HCT116 (cell line): Measurements from ENCODE around the gene MYZAP. TPM values are rescaled to one million over a fixed set of nuclear protein-coding genes. Genes with fewer than 3 reads are reported as not detected.

ENCODE experiments used
- ATAC-seq: fragments of 200-7000 bp; cut with Tn5 transposase; 2 replicates; pipeline ENCODE4 v1.9.1; 2020; ENCODE audit warnings: mild to moderate bottlenecking, moderate library complexity
- BruUV-seq: library from RNA; stranded (reverse); fragments of 400-500 nt; replicated peaks from 2 replicates; lab custom pipeline; 2021; lab: Mats Ljungman, UMichigan
- CTCF ChIA-PET: fragments of 300-600 bp; sonication (Branson Sonifier 250); formaldehyde crosslinking; loops from one replicate; lab custom pipeline; 2021; ENCODE audit warnings: antibody characterized with exemption; lab: Charles Lee
- POLR2A ChIA-PET: fragments of 300-600, 350-600 bp; sonication (Branson Sonifier 250); formaldehyde crosslinking; loops from one replicate; lab custom pipeline; 2021; ENCODE audit warnings: antibody characterized with exemption; lab: Charles Lee
- RAD21 ChIA-PET, 2 experiments: fragments of 300-600 bp; sonication (Branson Sonifier 250); formaldehyde crosslinking; loops; one replicate each; lab custom pipeline; 2023; ENCODE audit warnings: low total read pairs in 2 of 2; ENCODE audit not compliant: uncharacterized antibody in 2 of 2, unreplicated experiment in 2 of 2, low non-redundant PET in 1 of 2; lab: Charles Lee
- DNase-seq: peaks from one replicate; pipeline ENCODE4 v3.0.0-alpha.2; 2010; ENCODE audit warnings: low read depth, low spot score
- H2AFZ ChIP-seq: fragments of 200-600 bp; shearing (Covaris generic), sonication (generic); 2 replicates; pipeline ENCODE4 v1.6.1; 2017; ENCODE audit warnings: low read depth, mixed run types, mixed read lengths, antibody characterized with exemption, low read length; ENCODE audit not compliant: poor library complexity, severe bottlenecking
- H3K27ac ChIP-seq: 2 replicates; pipeline ENCODE4 v1.5.1; 2012; ENCODE audit warnings: low read depth, low read length
- H3K27me3 ChIP-seq: fragments of 200-600 bp; sonication (generic); 2 replicates; pipeline ENCODE4 v1.6.1; 2016; ENCODE audit warnings: mixed run types, low read length, mixed read lengths; ENCODE audit not compliant: insufficient read depth
- H3K36me3 ChIP-seq, 2 experiments: fragments of 200-500 bp in 1 of 2; fragments of 200-600 bp in 1 of 2; sonication (Bioruptor generic) in 1 of 2; sonication (generic) in 1 of 2; 2 replicates each; pipeline versions ENCODE4 v1.5.1 to v1.6.1; 2014 to 2016; ENCODE audit warnings: low read length in 2 of 2, inconsistent platforms in 1 of 2, mixed read lengths in 1 of 2, mixed run types in 1 of 2; ENCODE audit not compliant: insufficient read depth in 2 of 2, control insufficient read depth in 1 of 2
- H3K4me1 ChIP-seq, 2 experiments: fragments of 200-600 bp in 1 of 2; sonication (generic) in 1 of 2; 2 replicates each; pipeline versions ENCODE4 v1.5.1 to v1.6.1; 2012 to 2017; ENCODE audit warnings: low read length in 2 of 2, inconsistent platforms in 1 of 2, mild to moderate bottlenecking in 1 of 2, mixed read lengths in 1 of 2, mixed run types in 1 of 2, moderate library complexity in 1 of 2; ENCODE audit not compliant: insufficient read depth in 2 of 2, control insufficient read depth in 1 of 2
- H3K4me2 ChIP-seq: fragments of 200-600 bp; sonication (generic); 2 replicates; pipeline ENCODE4 v1.6.1; 2017; ENCODE audit warnings: mixed run types, low read length, mixed read lengths
- H3K4me3 ChIP-seq, 2 experiments: fragments of 200-600 bp in 1 of 2; sonication (generic) in 1 of 2; replicated peaks in 1 of 2; 2 replicates each; pipeline ENCODE4 v1.5.1; 2011 to 2016; ENCODE audit warnings: low read length in 2 of 2, control low read depth in 1 of 2, low read depth in 1 of 2, mild to moderate bottlenecking in 1 of 2, mixed read lengths in 1 of 2, mixed run types in 1 of 2
- H3K79me2 ChIP-seq: fragments of 200-600 bp; sonication (generic); 2 replicates; pipeline ENCODE4 v1.6.1; 2017; ENCODE audit warnings: mild to moderate bottlenecking, mixed run types, low read length, moderate library complexity, mixed read lengths; ENCODE audit not compliant: insufficient read depth
- H3K9ac ChIP-seq: fragments of 200-600 bp; sonication (generic); 2 replicates; pipeline ENCODE4 v1.6.1; 2016; ENCODE audit warnings: low read length, mixed read lengths
- H3K9me2 ChIP-seq: fragments of 200-600 bp; sonication (generic), shearing (Covaris generic); 2 replicates; pipeline ENCODE4 v1.6.1; 2017; ENCODE audit warnings: mixed run types, mild to moderate bottlenecking, moderate library complexity; ENCODE audit not compliant: insufficient read depth
- H3K9me3 ChIP-seq, 2 experiments: fragments of 200-500 bp in 1 of 2; fragments of 200-600 bp in 1 of 2; sonication (Bioruptor generic) in 1 of 2; sonication (generic) in 1 of 2; 2 replicates each; pipeline ENCODE4 v1.6.1; 2014 to 2017; ENCODE audit warnings: low read length in 2 of 2, mixed read lengths in 2 of 2, inconsistent platforms in 1 of 2, low read depth in 1 of 2, mild to moderate bottlenecking in 1 of 2, mixed run types in 1 of 2, moderate library complexity in 1 of 2; ENCODE audit not compliant: control insufficient read depth in 1 of 2, insufficient read depth in 1 of 2
- H4K20me1 ChIP-seq: fragments of 200-600 bp; sonication (generic), shearing (Covaris generic); 2 replicates; pipeline ENCODE4 v1.6.1; 2017; ENCODE audit warnings: mixed run types, mild to moderate bottlenecking, moderate library complexity; ENCODE audit not compliant: insufficient read depth
- CBX3 ChIP-seq: IDR thresholded peaks from 2 replicates; pipeline ENCODE4 v1.6.1; 2012; ENCODE audit warnings: low read depth
- EGR1 ChIP-seq: IDR thresholded peaks from 2 replicates; pipeline ENCODE4 v1.6.1; 2012; ENCODE audit warnings: low read depth
- EZH2phosphoT487 ChIP-seq: fragments of 200-600 bp; IDR thresholded peaks from 2 replicates; pipeline ENCODE4 v1.6.1; 2018; ENCODE audit warnings: antibody characterized with exemption, borderline replicate concordance
- FOSL1 ChIP-seq: IDR thresholded peaks from 2 replicates; pipeline ENCODE4 v1.6.1; 2012; ENCODE audit warnings: low read depth
- MAX ChIP-seq: IDR thresholded peaks from 2 replicates; pipeline ENCODE4 v1.6.1; 2012
- POLR2A ChIP-seq: IDR thresholded peaks from 2 replicates; pipeline ENCODE4 v1.7.0; 2011; ENCODE audit warnings: borderline replicate concordance; ENCODE audit not compliant: insufficient read depth, insufficient read length; ENCODE audit errors: extremely low read depth
- POLR2AphosphoS5 ChIP-seq: IDR thresholded peaks from 2 replicates; pipeline ENCODE4 v1.6.1; 2011; ENCODE audit warnings: mild to moderate bottlenecking, low read depth, low read length, moderate library complexity
- RAD21 ChIP-seq: IDR thresholded peaks from 2 replicates; pipeline ENCODE4 v1.6.1; 2012; ENCODE audit warnings: low read depth, mild to moderate bottlenecking
- REST ChIP-seq: IDR thresholded peaks from 2 replicates; pipeline ENCODE4 v1.6.1; 2012; ENCODE audit warnings: low read depth
- SP1 ChIP-seq: IDR thresholded peaks from 2 replicates; pipeline ENCODE4 v1.6.1; 2012; ENCODE audit warnings: low read depth
- SRF ChIP-seq: IDR thresholded peaks from 2 replicates; pipeline ENCODE4 v1.6.1; 2012; ENCODE audit warnings: low read depth
- TCF7L2 ChIP-seq: IDR thresholded peaks from 2 replicates; pipeline ENCODE4 v1.7.0; 2011; ENCODE audit warnings: borderline replicate concordance, inconsistent platforms; ENCODE audit not compliant: insufficient read depth, insufficient read length; ENCODE audit errors: extremely low read depth
- intact Hi-C: fragments of 100-400 bp; cut with micrococcal nuclease; formaldehyde crosslinking; loops from 2 replicates; pipeline ENCODE4 v1.10.0; 2022
- total RNA-seq: library from RNA; stranded (reverse); gene quantifications from one replicate; pipeline ENCODE4 v1.2.1, GENCODE V29; 2021; ENCODE audit not compliant: unreplicated experiment
- TF ChIP-seq, protein P1 (sequence below), 3 experiments: fragments of 200-600 bp in 1 of 3; sonication (generic) in 1 of 3; IDR thresholded peaks in 2 of 3; conservative IDR thresholded peaks in 1 of 3; 2 replicates each; pipeline ENCODE4 v1.5.1; 2012 to 2017; ENCODE audit warnings: low read depth in 2 of 3, low read length in 2 of 3, antibody characterized with exemption in 1 of 3, borderline replicate concordance in 1 of 3, control low read depth in 1 of 3, mild to moderate bottlenecking in 1 of 3, mixed read lengths in 1 of 3, mixed run types in 1 of 3, moderate library complexity in 1 of 3; ENCODE audit not compliant: insufficient read depth in 1 of 3

The MYZAP gene
- total RNA-seq, 1 experiment from 2014 or later, result 5.8 TPM

GRCh38 chr15:57708047-57708446 is 116.3 kb downstream of the MYZAP start (continued):
- TF ChIP-seq, protein P1, sequence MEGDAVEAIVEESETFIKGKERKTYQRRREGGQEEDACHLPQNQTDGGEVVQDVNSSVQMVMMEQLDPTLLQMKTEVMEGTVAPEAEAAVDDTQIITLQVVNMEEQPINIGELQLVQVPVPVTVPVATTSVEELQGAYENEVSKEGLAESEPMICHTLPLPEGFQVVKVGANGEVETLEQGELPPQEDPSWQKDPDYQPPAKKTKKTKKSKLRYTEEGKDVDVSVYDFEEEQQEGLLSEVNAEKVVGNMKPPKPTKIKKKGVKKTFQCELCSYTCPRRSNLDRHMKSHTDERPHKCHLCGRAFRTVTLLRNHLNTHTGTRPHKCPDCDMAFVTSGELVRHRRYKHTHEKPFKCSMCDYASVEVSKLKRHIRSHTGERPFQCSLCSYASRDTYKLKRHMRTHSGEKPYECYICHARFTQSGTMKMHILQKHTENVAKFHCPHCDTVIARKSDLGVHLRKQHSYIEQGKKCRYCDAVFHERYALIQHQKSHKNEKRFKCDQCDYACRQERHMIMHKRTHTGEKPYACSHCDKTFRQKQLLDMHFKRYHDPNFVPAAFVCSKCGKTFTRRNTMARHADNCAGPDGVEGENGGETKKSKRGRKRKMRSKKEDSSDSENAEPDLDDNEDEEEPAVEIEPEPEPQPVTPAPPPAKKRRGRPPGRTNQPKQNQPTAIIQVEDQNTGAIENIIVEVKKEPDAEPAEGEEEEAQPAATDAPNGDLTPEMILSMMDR (IDR thresholded peaks at IDR 0.05 in 2 of 3, conservative IDR thresholded peaks at IDR 0.05 in 1 of 3; ENCODE audit: borderline replicate concordance in 1 of 3, insufficient read depth in 1 of 3, low read depth in 2 of 3, low read length in 2 of 3), result no peak
- TF ChIP-seq POLR2AphosphoS5 (no peak), SP1 (no peak), MAX (no peak), FOSL1 (no peak), EZH2phosphoT487 (no peak), RAD21 (no peak), CBX3 (no peak), EGR1 (no peak), TCF7L2 (no peak), POLR2A (no peak)

DNA sequence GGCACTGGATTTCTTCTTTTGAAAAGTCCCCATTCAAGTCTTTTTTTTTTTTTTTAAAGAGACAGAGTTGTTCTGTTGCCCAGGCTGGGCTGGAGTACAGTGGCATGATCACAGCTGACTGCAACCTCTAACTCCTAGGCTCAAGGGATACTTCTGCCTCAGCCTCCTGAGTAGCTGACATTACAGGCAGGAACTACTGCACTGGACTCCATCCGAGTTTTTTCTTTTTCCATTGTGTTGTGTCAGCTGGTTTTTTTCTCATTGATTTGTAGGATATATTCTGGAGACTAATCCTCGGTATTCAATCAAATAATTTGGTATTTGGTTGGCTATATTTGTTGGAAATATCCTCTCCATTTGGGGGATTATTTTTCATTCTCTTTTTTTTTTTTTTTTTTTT is 126.6 kb downstream of the MYZAP start:
- intact Hi-C loops, result no loop called here
- no TSS peak for BruUV-seq
- DNase-seq (no peak), ATAC-seq (no peak)
- Histone ChIP-seq H3K79me2 (peaks cover 11% of the 10 kb centered on the region), H4K20me1 (no peaks in the 10 kb centered on the region), H3K36me3 (peaks cover 8 to 12% of the 10 kb centered on the region in 2 experiments; a peak in 3 of 4 replicates), H3K27ac (no peak overlapping the region), H3K27me3 (no peaks in the 10 kb centered on the region), H3K9me3 (no peaks in the 10 kb centered on the region), H3K9me2 (no peaks in the 10 kb centered on the region), H3K9ac (no peak overlapping the region), H3K4me2 (no peak overlapping the region), H2AFZ (no peak overlapping the region), H3K4me3 (no peak overlapping the region), H3K4me1 (no peaks in the 10 kb centered on the region)
- ChIA-PET RAD21 (no interaction called here), POLR2A (no interaction called here), CTCF (interaction anchor here (1.8 kb wide), 1 partner anchor 15 kb away, joined by 6 read pairs; no protein-coding TSS in a partner anchor)
- TF ChIP-seq REST (no peak), SRF (no peak)
